NT2/D1 (cell line): ENCODE data around the gene GNG8.

Source experiments
- DNase-seq: peaks from one replicate; pipeline ENCODE4 v3.0.0-alpha.2; 2011; ENCODE audit warnings: low read depth, low spot score
- H3K27me3 ChIP-seq: 2 replicates; pipeline ENCODE4 v1.6.0; 2011; ENCODE audit warnings: mild to moderate bottlenecking; ENCODE audit not compliant: insufficient read length, insufficient read depth
- H3K36me3 ChIP-seq: 2 replicates; pipeline ENCODE4 v1.6.1; 2011; ENCODE audit warnings: mild to moderate bottlenecking, low read length, mixed read lengths; ENCODE audit not compliant: insufficient read depth, insufficient read length
- H3K4me1 ChIP-seq: 2 replicates; pipeline ENCODE4 v1.5.1; 2011; ENCODE audit not compliant: insufficient read depth, insufficient read length
- H3K4me3 ChIP-seq: 2 replicates; pipeline ENCODE4 v1.5.1; 2011; ENCODE audit warnings: low read depth; ENCODE audit not compliant: insufficient read length
- H3K9ac ChIP-seq: 2 replicates; pipeline ENCODE4 v1.6.0; 2011; ENCODE audit warnings: low read depth; ENCODE audit not compliant: insufficient read length
- H3K9me3 ChIP-seq: 2 replicates; pipeline ENCODE4 v1.5.1; 2011; ENCODE audit warnings: mild to moderate bottlenecking, low read length; ENCODE audit not compliant: insufficient read depth
- SUZ12 ChIP-seq: IDR thresholded peaks from 2 replicates; pipeline ENCODE4 v1.6.1; 2011; ENCODE audit not compliant: insufficient read length, insufficient read depth; ENCODE audit errors: extremely low read depth
- YY1 ChIP-seq: IDR thresholded peaks from 2 replicates; pipeline ENCODE4 v1.6.1; 2011; ENCODE audit not compliant: insufficient read length, insufficient read depth
- ZNF274 ChIP-seq: IDR thresholded peaks from 2 replicates; pipeline ENCODE4 v1.6.1; 2011; ENCODE audit warnings: mild to moderate bottlenecking, low read depth, low read length

GNG8 gene

DNA sequence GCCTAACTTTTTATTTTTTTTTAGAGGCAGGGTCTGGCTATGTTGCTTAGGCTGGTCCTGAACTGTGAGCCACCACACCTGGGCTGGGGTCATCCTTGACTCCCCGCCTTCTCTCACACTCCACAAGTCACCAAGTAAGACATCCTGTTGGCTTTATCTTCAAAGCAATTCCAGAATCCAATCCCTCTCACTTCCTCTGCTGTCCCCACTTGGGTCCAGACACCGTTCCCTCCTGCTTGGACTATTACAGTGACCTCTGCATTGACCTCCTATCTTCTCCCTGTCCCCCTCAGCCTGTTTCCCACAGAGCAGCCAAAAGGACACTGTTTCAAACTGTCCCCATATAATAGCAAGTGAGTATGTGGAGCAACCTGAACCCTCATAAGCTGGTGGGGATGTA is 4.7 kb upstream of the GNG8 start:
- TF ChIP-seq ZNF274 (no peak), YY1 (no peak), SUZ12 (no peak)
- H3K9ac ChIP-seq: no peak overlapping the region
- peaks cover 38% of the 10 kb centered on the region for H3K27me3 ChIP-seq

DNA sequence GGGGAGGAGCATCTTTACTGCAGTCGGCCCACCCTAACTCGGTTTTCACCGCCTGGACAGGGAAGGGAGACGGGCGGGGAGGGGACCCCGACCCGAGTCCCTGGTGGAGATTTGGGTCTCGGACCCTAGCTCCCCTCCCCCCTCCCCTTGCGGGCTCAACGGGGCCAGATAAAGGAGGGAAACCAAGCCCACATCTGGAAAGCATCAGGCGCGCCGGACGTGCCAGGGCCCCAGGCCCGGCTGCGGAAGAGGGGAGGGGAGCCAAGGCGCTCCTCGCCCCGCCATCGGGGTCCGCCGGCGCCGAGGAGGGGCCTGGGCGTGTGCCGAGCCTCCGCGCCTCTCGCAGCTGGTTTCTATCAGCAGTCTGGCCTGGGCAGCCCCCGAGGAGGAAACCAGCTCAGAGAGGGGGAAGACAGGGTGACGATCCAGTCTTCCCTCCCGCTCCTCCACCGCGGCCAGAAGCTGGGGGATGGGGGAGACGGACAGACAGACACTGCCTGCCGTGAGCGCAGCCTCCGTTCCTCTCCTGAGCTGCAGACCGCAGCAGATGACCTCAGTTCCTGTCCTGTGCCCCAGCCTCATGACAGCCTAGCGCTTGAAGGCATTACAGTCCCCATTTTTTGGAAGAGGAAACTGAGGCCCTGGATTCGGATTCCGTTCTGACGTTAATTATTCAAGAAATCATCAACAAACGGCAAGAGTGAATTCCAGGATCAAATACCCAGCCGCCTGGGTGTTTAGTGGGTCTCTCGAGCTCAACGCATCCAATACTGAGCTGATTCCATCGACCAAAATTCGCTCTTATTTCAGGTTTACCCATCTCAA is 3.6 kb upstream of the GNG8 start:
- Histone ChIP-seq H3K36me3 (no peaks in the 10 kb centered on the region), H3K9ac (peak overlapping the region; percentile 34), H3K4me1 (peaks cover 4% of the 10 kb centered on the region), H3K9me3 (no peaks in the 10 kb centered on the region), H3K4me3 (peak overlapping the region; percentile 38), H3K27me3 (peaks cover 46% of the 10 kb centered on the region)
- TF ChIP-seq ZNF274 (no peak), SUZ12 (no peak), YY1 (no peak)
- no peak for DNase-seq

More for the DNA sequence above, 4.7 kb upstream of the GNG8 start:
- DNase-seq: no peak
- Histone ChIP-seq H3K4me3 (no peak overlapping the region), H3K9me3 (no peaks in the 10 kb centered on the region), H3K4me1 (peaks cover 2% of the 10 kb centered on the region), H3K36me3 (no peaks in the 10 kb centered on the region)

DNA sequence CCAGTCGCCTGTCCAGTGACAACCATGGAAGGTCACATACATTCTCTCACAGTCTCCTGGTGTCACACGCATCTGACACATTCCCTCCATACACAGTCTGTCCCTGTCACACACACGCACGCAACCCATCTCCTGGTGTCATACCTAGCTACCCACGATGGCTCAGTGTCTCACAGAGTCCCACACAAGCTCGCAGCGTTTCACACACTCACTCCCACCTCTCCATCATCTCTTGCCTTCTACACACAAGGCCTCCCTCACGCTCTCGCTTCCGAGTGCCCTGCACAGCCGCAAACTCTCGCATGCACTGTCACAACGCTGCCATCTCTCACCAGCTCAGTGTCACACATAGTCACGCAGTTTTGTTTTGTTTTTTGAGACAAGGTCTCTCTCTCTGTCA is 1.2 kb upstream of the GNG8 start:
- H3K4me3 ChIP-seq: no peak overlapping the region
- no peak overlapping the region for H3K9ac ChIP-seq
- peaks cover 64% of the 10 kb centered on the region for H3K27me3 ChIP-seq
- no peaks in the 10 kb centered on the region for H3K36me3 ChIP-seq
- DNase-seq: no peak
- H3K9me3 ChIP-seq: no peaks in the 10 kb centered on the region
- peaks cover 8% of the 10 kb centered on the region for H3K4me1 ChIP-seq
- TF ChIP-seq ZNF274: no peak
- TF ChIP-seq SUZ12: no peak
- TF ChIP-seq YY1: no peak

DNA sequence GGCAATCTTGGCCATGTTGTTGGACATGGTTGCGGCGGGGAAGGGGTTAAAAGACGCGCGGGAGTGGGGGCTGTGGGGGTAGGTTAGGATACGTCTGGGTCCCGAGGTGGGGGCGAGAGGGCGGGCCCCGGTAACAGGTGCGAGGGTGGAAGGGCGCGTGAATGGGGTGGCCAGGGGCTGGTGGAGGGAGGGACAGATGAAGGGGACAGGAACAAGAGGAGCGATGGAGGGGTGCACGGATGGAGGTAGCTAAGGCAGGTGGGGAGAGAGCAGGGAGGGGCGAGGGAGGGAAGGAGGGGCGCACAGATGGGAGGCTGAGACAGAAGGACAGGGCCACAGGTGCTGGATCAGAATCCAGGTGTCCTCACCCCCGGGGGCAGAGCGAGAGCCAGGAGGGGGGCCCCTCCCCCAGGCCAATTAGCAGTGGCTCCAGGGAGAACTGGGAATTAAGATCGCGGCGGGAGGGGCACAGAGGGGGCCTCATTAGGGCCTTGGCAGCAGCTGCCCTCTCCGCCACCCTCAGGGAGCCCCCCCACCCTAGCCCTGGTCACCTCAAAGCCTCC is 1.3 kb downstream of the GNG8 start:
- no peak for DNase-seq
- no peaks in the 10 kb centered on the region for H3K36me3 ChIP-seq
- H3K4me1 ChIP-seq: peaks cover 12% of the 10 kb centered on the region
- no peak overlapping the region for H3K9ac ChIP-seq
- H3K4me3 ChIP-seq: peak overlapping the region; percentile 28
- H3K9me3 ChIP-seq: no peaks in the 10 kb centered on the region
- no peak for TF ChIP-seq SUZ12
- TF ChIP-seq ZNF274: no peak
- TF ChIP-seq YY1: no peak
- peaks cover 56% of the 10 kb centered on the region for H3K27me3 ChIP-seq

DNA sequence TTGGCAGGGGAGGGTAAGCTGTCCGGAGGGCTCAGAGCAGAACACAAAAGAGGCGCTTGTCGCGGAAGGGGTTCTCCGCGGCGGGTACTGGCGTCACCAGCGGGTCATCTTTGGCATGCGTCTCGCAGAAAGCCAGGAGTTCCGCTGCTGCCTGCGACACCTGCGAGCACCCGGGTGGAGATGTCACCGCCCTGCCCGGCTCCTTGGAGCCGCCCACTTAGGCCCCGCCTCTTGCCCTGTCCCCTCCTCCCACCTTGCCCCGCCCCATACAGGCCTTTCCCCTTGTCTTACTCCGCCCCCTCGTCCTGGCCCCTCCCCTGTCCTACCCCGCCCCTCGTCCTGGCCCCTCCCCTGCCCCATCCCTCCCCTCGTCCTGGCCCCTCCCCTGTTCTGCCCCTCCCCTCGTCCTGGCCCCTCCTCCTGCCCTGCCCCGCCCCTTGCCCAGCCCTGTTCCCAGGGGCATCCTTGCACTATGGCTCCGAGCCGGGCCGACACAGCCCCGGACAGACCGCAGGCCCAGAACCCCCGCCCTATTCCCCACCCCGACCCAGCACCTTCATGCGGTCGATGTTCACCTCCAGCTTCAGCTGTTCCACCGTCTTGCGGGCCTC is 1.9 kb downstream of the GNG8 start:
- H3K9me3 ChIP-seq: no peaks in the 10 kb centered on the region
- no peaks in the 10 kb centered on the region for H3K36me3 ChIP-seq
- H3K9ac ChIP-seq: no peak overlapping the region
- H3K27me3 ChIP-seq: peaks cover 56% of the 10 kb centered on the region
- DNase-seq: peak; percentile 75
- H3K4me1 ChIP-seq: peaks cover 12% of the 10 kb centered on the region
- peak overlapping the region; percentile 28 for H3K4me3 ChIP-seq
- no peak for TF ChIP-seq ZNF274
- TF ChIP-seq SUZ12: no peak
- no peak for TF ChIP-seq YY1

DNA sequence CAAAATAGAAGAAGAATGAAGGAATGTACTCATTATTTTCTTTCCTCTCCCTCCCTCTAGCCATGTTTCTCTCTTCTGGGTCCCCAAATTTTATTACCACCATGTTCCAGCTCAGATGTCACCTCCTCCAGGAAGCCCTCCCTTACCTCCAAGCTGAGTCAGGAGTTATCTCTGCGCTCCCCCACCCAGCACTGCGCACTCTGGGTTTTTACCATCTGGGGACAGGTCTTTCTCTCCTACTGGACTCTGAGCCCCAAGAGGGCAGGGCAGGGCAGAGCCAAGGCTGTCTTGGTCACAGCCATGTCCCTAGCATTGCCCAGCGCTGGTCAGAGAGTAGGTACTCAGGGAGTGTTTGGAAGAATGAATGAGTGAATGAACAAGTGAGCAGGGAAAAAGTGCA is 2.9 kb downstream of the GNG8 start:
- Histone ChIP-seq H3K9me3 (no peaks in the 10 kb centered on the region), H3K27me3 (peaks cover 52% of the 10 kb centered on the region), H3K36me3 (no peaks in the 10 kb centered on the region), H3K9ac (no peak overlapping the region), H3K4me1 (peaks cover 12% of the 10 kb centered on the region), H3K4me3 (no peak overlapping the region)
- no peak for DNase-seq
- TF ChIP-seq SUZ12 (no peak), ZNF274 (no peak), YY1 (no peak)

DNA sequence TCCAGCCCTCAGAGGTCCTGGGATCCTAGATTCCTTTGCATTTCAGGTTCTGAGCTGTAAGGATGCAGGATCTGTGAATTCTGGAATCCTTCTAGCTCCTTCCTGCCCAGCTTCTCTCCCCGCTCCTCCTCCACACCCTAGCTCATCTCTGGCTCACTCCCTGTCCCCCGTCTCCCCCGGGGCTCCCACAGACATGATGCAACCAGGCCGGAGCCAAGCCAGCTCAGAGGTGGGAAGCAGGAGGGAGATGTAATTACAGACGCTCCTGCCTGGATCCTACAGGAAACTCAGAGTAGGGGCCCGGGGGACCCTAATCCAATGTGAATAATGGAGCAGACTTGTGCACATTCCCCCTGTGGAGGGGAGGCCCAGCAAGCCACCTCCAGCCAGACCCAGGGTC is 4.5 kb downstream of the GNG8 start:
- DNase-seq: no peak
- Histone ChIP-seq H3K4me3 (no peak overlapping the region), H3K4me1 (peaks cover 16% of the 10 kb centered on the region), H3K9me3 (no peaks in the 10 kb centered on the region), H3K27me3 (peaks cover 36% of the 10 kb centered on the region), H3K36me3 (no peaks in the 10 kb centered on the region), H3K9ac (no peak overlapping the region)
- TF ChIP-seq YY1: no peak
- no peak for TF ChIP-seq ZNF274
- no peak for TF ChIP-seq SUZ12
